Aorta (tissue), 5 donors: ENCODE measurements around the gene TMEM109. TPM values are rescaled to one million over a fixed set of nuclear protein-coding genes. Genes with fewer than 3 reads are reported as not detected.

Experiments used
- ATAC-seq: fragments of 200-7000 bp; cut with Tn5 transposase; one replicate; pipeline ENCODE4 v1.9.1; 2022; ENCODE audit warnings: moderate library complexity; ENCODE audit not compliant: low FRiP score
- DNase-seq, 2 donors: peaks; one replicate each; pipeline ENCODE4 v3.0.0-alpha.2; 2020
- H3K27ac ChIP-seq, 2 donors: one replicate each; pipeline ENCODE4 v1.5.1; 2013; ENCODE audit warnings: low read length in 2 of 2, mild to moderate bottlenecking in 2 of 2, moderate library complexity in 2 of 2, control low read depth in 1 of 2, inconsistent platforms in 1 of 2, low read depth in 1 of 2
- H3K27me3 ChIP-seq, 2 donors: one replicate each; pipeline ENCODE4 v1.6.1; 2013; ENCODE audit warnings: control low read depth in 1 of 2, low read length in 1 of 2, mild to moderate bottlenecking in 1 of 2, moderate library complexity in 1 of 2; ENCODE audit not compliant: insufficient read depth in 2 of 2, control insufficient read depth in 1 of 2
- H3K36me3 ChIP-seq, 2 donors: one replicate each; pipeline ENCODE4 v1.6.1; 2013; ENCODE audit warnings: control low read depth in 1 of 2, low read length in 1 of 2, mild to moderate bottlenecking in 1 of 2; ENCODE audit not compliant: insufficient read depth in 2 of 2, control insufficient read depth in 1 of 2
- H3K4me1 ChIP-seq, 2 donors: one replicate each; pipeline ENCODE4 v1.6.1; 2013; ENCODE audit warnings: low read length in 2 of 2, control low read depth in 1 of 2, mild to moderate bottlenecking in 1 of 2, moderate library complexity in 1 of 2; ENCODE audit not compliant: insufficient read depth in 2 of 2, control insufficient read depth in 1 of 2
- H3K4me3 ChIP-seq, 2 donors: one replicate each; pipeline ENCODE4 v1.5.1; 2013; ENCODE audit warnings: low read length in 2 of 2, control low read depth in 1 of 2, mild to moderate bottlenecking in 1 of 2
- H3K9me3 ChIP-seq: one replicate; pipeline ENCODE4 v1.6.1; 2013; ENCODE audit warnings: mild to moderate bottlenecking, low read length; ENCODE audit not compliant: control insufficient read depth
- WGBS, 2 donors: extraction: QIAGEN DNeasy Blood & Tissue Kit; methylation state at CpG; one replicate each; pipeline ENCODE4 v1.1.7; 2013; 5-methylcytosine and 5-hydroxymethylcytosine counted together
- intact Hi-C, 2 donors: fragments of 100-400 bp; cut with DNase I; formaldehyde crosslinking; loops; one replicate each; pipeline versions ENCODE4 v1.14.2 to v1.15.0; 2022
- polyA plus RNA-seq, 2 donors: library from polyadenylated mRNA; stranded (reverse); fragments of 200-250 nt; gene quantifications; one replicate each; pipeline ENCODE4 v1.2.3, GENCODE V29; 2013
- total RNA-seq, 2 donors: library from RNA; stranded (reverse); fragmentation: NEBNext Ultra II Directional; extraction: Animal tissue kit (Norgen Biotek cat#: 25700); gene quantifications; one replicate each; pipeline ENCODE4 v1.2.1, GENCODE V29; 2021
- donor health status: healthy with polysubstance abuse.
- donor health status: Bipolar disorder and iron deficiency.
- donor health status: DM: no; HTN: no; CAD: no.
- donor health status: DM: no; HTN: no; CAD: no.
- donor health status: DM: yes; HTN: yes; CAD: no.

Gene TMEM109
- total and polyA plus RNA-seq, 4 donors, result 82.4 to 148 (median 116) TPM

GRCh38 chr11:60891103-60891741 lies 22.7 kb upstream of the TMEM109 start:
- Histone ChIP-seq H3K9me3 (no peaks in the 10 kb centered on the region), H3K27ac (no peak overlapping the region), H3K27me3 (no peaks in the 10 kb centered on the region), H3K4me1 (no peaks in the 10 kb centered on the region), H3K36me3 (peaks cover 0 to under 1% of the 10 kb centered on the region in 2 donors), H3K4me3 (no peak overlapping the region)
- 86 to 88% methylated on average over 7 of the region's 7 CpGs for WGBS, 2 donors
- intact Hi-C loops, result no loop called here
- no peak for DNase-seq
- ATAC-seq, result no peak

- intact Hi-C loops, result loop anchor here in 1 of 2 donors (5.0 kb wide), 1 partner anchor 118 kb away; no protein-coding TSS in a partner anchor
- peaks cover 6 to 18% of the 10 kb centered on the region in 2 donors for H3K36me3 ChIP-seq
- DNase-seq (no peak), ATAC-seq (no peak)
- no peaks in the 10 kb centered on the region for H3K27me3 ChIP-seq
- no peak overlapping the region for H3K27ac ChIP-seq
- H3K9me3 ChIP-seq, result no peaks in the 10 kb centered on the region
- no peaks in the 10 kb centered on the region for H3K4me1 ChIP-seq
- WGBS, 2 donors, result 85 to 86% methylated on average over 5 of the region's 5 CpGs
- no peak overlapping the region for H3K4me3 ChIP-seq
Observed at GRCh38 chr11:60895687-60896086, 18.3 kb upstream of the TMEM109 start.

DNA sequence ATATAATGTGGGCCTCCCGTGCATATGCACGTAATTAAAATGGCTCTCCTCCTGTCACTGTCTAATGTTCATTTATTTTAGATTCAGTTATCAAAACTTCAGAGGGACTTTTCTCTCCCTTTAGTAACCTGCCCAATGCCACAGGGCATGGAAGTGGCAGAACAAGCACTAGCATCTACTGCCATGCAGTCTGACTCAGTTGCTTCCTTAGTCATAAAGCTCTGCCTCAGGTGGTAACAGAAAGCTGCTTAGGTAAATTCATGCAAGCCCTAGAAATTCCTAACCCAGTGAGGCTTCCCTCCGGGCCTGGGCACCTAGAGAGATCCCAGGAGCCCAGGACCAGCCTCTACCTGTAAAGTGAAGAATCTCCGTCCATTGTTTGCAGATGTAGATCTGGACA lies 16.5 kb upstream of the TMEM109 start:
- DNase-seq, result no peak
- no peak overlapping the region for H3K4me3 ChIP-seq
- no peaks in the 10 kb centered on the region for H3K9me3 ChIP-seq
- no peaks in the 10 kb centered on the region for H3K27me3 ChIP-seq
- intact Hi-C loops, result loop anchor here in 1 of 2 donors (5.0 kb wide), 1 partner anchor 120 kb away; no protein-coding TSS in a partner anchor
- H3K36me3 ChIP-seq, result peaks cover 6 to 18% of the 10 kb centered on the region in 2 donors
- no peaks in the 10 kb centered on the region for H3K4me1 ChIP-seq
- H3K27ac ChIP-seq, result no peak overlapping the region
- 89 to 96% methylated on average over 4 of the region's 4 CpGs for WGBS, 2 donors
- ATAC-seq, result no peak

- Histone ChIP-seq H3K27me3 (no peaks in the 10 kb centered on the region), H3K36me3 (peaks cover 6 to 20% of the 10 kb centered on the region in 2 donors), H3K4me1 (no peaks in the 10 kb centered on the region), H3K9me3 (no peaks in the 10 kb centered on the region), H3K27ac (no peak overlapping the region), H3K4me3 (no peak overlapping the region)
- DNase-seq (no peak), ATAC-seq (peak; percentile 82)
- WGBS, 2 donors, result 58 to 61% methylated on average over 12 of the region's 12 CpGs
- intact Hi-C loops, result loop anchor here (1.0 to 5.0 kb wide), 2 partner anchors 68 to 122 kb away; no protein-coding TSS in a partner anchor
Observed at GRCh38 chr11:60899046-60899936, 14.7 kb upstream of the TMEM109 start.

DNA sequence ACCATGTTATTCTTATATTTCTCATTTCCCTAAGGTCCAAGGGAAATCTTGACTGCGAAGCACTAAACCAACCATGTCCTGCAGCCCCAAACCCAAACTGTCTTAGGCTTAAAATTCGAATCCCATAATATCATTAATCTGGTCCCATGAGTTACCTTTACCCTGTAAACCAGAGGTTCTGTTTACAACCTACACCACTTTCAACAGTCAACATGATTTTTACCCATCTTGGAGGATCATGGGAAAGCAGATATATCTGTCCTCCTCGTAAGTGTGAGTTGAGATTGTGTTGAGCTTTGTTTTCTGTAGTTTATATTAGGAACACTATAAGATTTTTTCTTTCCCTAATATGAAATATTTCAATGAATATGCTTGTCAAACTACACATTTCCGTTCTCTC lies 14.0 kb upstream of the TMEM109 start:
- intact Hi-C loops, result loop anchor here (1.0 to 5.0 kb wide), 2 partner anchors 69 to 123 kb away; no protein-coding TSS in a partner anchor
- Histone ChIP-seq H3K36me3 (peaks cover 6 to 20% of the 10 kb centered on the region in 2 donors), H3K27me3 (no peaks in the 10 kb centered on the region), H3K4me3 (no peak overlapping the region), H3K27ac (no peak overlapping the region), H3K4me1 (no peaks in the 10 kb centered on the region), H3K9me3 (no peaks in the 10 kb centered on the region)
- 70 to 77% methylated on average over 4 of the region's 4 CpGs for WGBS, 2 donors
- ATAC-seq (no peak), DNase-seq (no peak)

- intact Hi-C loops, result loop anchor here in 1 of 2 donors (5.0 kb wide), 1 partner anchor 124 kb away; no protein-coding TSS in a partner anchor
- ATAC-seq (no peak), DNase-seq (no peak)
Observed at GRCh38 chr11:60900673-60901404, 13.1 kb upstream of the TMEM109 start.

GRCh38 chr11:60902625-60903024 lies 11.3 kb upstream of the TMEM109 start:
- Histone ChIP-seq H3K9me3 (no peaks in the 10 kb centered on the region), H3K4me3 (no peak overlapping the region), H3K27ac (no peak overlapping the region), H3K4me1 (no peaks in the 10 kb centered on the region), H3K36me3 (peaks cover 4 to 13% of the 10 kb centered on the region in 2 donors), H3K27me3 (no peaks in the 10 kb centered on the region)
- ATAC-seq, result no peak
- DNase-seq, result no peak
- 84 to 86% methylated on average over 11 of the region's 11 CpGs for WGBS, 2 donors
- intact Hi-C loops, result loop anchor here in 1 of 2 donors (5.0 kb wide), 1 partner anchor 125 kb away; no protein-coding TSS in a partner anchor

More at GRCh38 chr11:60900673-60901404, 13.1 kb upstream of the TMEM109 start:
- Histone ChIP-seq H3K4me1 (no peaks in the 10 kb centered on the region), H3K4me3 (no peak overlapping the region), H3K27me3 (no peaks in the 10 kb centered on the region), H3K36me3 (peaks cover 6 to 20% of the 10 kb centered on the region in 2 donors), H3K9me3 (no peaks in the 10 kb centered on the region), H3K27ac (no peak overlapping the region)
- WGBS, 2 donors, result 67 to 71% methylated on average over 13 of the region's 13 CpGs

DNA sequence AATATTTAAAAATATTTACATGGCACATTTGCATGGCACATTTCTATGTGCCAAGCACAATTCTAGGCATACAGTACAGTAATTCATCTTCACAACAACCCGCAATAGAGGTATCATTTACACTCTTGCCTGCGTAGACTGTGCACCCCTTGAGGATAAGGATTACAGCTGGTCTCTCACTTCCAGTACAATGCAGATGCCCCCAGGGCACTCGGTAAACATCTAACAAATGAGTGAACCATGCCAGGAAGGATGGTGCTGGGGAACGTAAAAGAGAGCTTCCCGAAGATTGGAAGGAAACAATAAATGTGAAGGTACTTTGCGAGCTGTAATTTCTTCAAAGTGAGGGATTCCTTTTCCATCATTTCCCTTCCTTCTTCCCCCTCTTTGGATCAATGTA lies 8.9 kb upstream of the TMEM109 start:
- no peak overlapping the region for H3K4me3 ChIP-seq
- H3K9me3 ChIP-seq, result no peaks in the 10 kb centered on the region
- DNase-seq, result no peak
- intact Hi-C loops, result loop anchor here (5.0 kb wide), 1 partner anchor 63 kb away; the partner anchor contains the start of gene CCDC86 (in 2 of the 2)
- peaks cover 3 to 4% of the 10 kb centered on the region in 2 donors for H3K36me3 ChIP-seq
- no peak for ATAC-seq
- H3K27ac ChIP-seq, result no peak overlapping the region
- 54 to 55% methylated on average over 6 of the region's 6 CpGs for WGBS, 2 donors
- H3K27me3 ChIP-seq, result no peaks in the 10 kb centered on the region
- H3K4me1 ChIP-seq, result no peaks in the 10 kb centered on the region
